Stomach (tissue), 4 donors: ENCODE measurements around the gene SND1.

Experiments used
- POLR2A ChIP-seq, 4 donors: fragments of 450-650 bp; IDR thresholded peaks; one replicate each; pipeline ENCODE4 v1.6.1; 2016; ENCODE audit warnings: antibody characterized with exemption in 4 of 4, control low read depth in 2 of 4, mild to moderate bottlenecking in 1 of 4, moderate library complexity in 1 of 4
- POLR2AphosphoS5 ChIP-seq, 3 donors: sonication (generic); formaldehyde crosslinking; IDR thresholded peaks; one replicate each; pipeline ENCODE4 v1.6.1; 2016; ENCODE audit warnings: antibody characterized with exemption in 3 of 3
- TF ChIP-seq, protein P1 (sequence below), 7 experiments: fragments of 450-650 bp in 4 of 7; fragments of 200-600 bp in 3 of 7; sonication (generic) in 3 of 7; IDR thresholded peaks; one replicate each; pipeline ENCODE4 v1.5.1; 2016 to 2019; ENCODE audit warnings: antibody characterized with exemption in 7 of 7, control low read depth in 2 of 7, mild to moderate bottlenecking in 1 of 7

- TF ChIP-seq POLR2A (IDR thresholded peaks at IDR 0.05) (no peak), POLR2AphosphoS5 (IDR thresholded peaks at IDR 0.05) (no peak)
- TF ChIP-seq, protein P1, sequence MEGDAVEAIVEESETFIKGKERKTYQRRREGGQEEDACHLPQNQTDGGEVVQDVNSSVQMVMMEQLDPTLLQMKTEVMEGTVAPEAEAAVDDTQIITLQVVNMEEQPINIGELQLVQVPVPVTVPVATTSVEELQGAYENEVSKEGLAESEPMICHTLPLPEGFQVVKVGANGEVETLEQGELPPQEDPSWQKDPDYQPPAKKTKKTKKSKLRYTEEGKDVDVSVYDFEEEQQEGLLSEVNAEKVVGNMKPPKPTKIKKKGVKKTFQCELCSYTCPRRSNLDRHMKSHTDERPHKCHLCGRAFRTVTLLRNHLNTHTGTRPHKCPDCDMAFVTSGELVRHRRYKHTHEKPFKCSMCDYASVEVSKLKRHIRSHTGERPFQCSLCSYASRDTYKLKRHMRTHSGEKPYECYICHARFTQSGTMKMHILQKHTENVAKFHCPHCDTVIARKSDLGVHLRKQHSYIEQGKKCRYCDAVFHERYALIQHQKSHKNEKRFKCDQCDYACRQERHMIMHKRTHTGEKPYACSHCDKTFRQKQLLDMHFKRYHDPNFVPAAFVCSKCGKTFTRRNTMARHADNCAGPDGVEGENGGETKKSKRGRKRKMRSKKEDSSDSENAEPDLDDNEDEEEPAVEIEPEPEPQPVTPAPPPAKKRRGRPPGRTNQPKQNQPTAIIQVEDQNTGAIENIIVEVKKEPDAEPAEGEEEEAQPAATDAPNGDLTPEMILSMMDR (IDR thresholded peaks at IDR 0.05), result no peak
Observed at GRCh38 chr7:127862525-127862924, 210.5 kb downstream of the SND1 start.
